Glomerular visceral epithelial cell (primary cell): ENCODE measurements around the gene DDI2.
A peak's percentile ranks its signal among the peaks of the same experiment; 100 is the strongest.

ENCODE experiments used
- DNase-seq: peaks from one replicate; pipeline ENCODE4 v3.0.0-alpha.2; 2016; ENCODE audit errors: extremely low spot score

The DDI2 gene

GRCh38 chr1:15702722-15703550, 85.7 kb downstream of the DDI2 start:
- DNase-seq = peak; percentile 46

- DNase-seq = peak; percentile 73
Observed at GRCh38 chr1:15703562-15703961, 86.3 kb downstream of the DDI2 start.

GRCh38 chr1:15704526-15705183, 87.4 kb downstream of the DDI2 start:
- DNase-seq = no peak

GRCh38 chr1:15705184-15705566, 87.9 kb downstream of the DDI2 start:
- DNase-seq = no peak

GRCh38 chr1:15706751-15707150, 89.5 kb downstream of the DDI2 start:
- DNase-seq = no peak

- DNase-seq = no peak
Observed at GRCh38 chr1:15707239-15707925, 90.1 kb downstream of the DDI2 start.

- DNase-seq = no peak
Observed at GRCh38 chr1:15708486-15709137, 91.4 kb downstream of the DDI2 start.

GRCh38 chr1:15709226-15709625, 92.0 kb downstream of the DDI2 start:
- DNase-seq = no peak

- DNase-seq = no peak
Observed at GRCh38 chr1:15712168-15712567, 94.9 kb downstream of the DDI2 start.

GRCh38 chr1:15714406-15715136, 97.3 kb downstream of the DDI2 start:
- no peak for DNase-seq

- DNase-seq = no peak
Observed at GRCh38 chr1:15717418-15718125, 100.3 kb downstream of the DDI2 start.

GRCh38 chr1:15718199-15718601, 100.9 kb downstream of the DDI2 start:
- DNase-seq = no peak
